GM18858 (cell line): ENCODE results near the gene RAB1B.
"Not testable (repeated sequence)": the region's sequence is repeated elsewhere in the genome, so short reads cannot be mapped to it uniquely, and the experiment has no call there.

ENCODE experiments used
- ATAC-seq: cut with Tn5 transposase; IDR thresholded peaks from one replicate; pipeline ENCODE4 v1.9.1; 2021; ENCODE audit not compliant: unreplicated experiment

RAB1B gene

GRCh38 chr11:66317723-66318599, 49.5 kb downstream of the RAB1B start:
- ATAC-seq: no peak

GRCh38 chr11:66318600-66318970, 50.1 kb downstream of the RAB1B start:
- ATAC-seq: no peak

GRCh38 chr11:66320289-66320688, 51.9 kb downstream of the RAB1B start:
- ATAC-seq: not testable (repeated sequence)

GRCh38 chr11:66320748-66321147, 52.3 kb downstream of the RAB1B start:
- ATAC-seq: not testable (repeated sequence)

GRCh38 chr11:66321606-66322005, 53.2 kb downstream of the RAB1B start:
- no peak for ATAC-seq

- ATAC-seq: no peak
Observed at GRCh38 chr11:66322732-66323427, 54.4 kb downstream of the RAB1B start.

GRCh38 chr11:66323684-66324083, 55.2 kb downstream of the RAB1B start:
- no peak for ATAC-seq

- ATAC-seq: no peak
Observed at GRCh38 chr11:66324664-66325063, 56.2 kb downstream of the RAB1B start.

GRCh38 chr11:66325263-66325671, 56.8 kb downstream of the RAB1B start:
- no peak for ATAC-seq

- ATAC-seq: no peak
Observed at GRCh38 chr11:66326261-66327111, 58.0 kb downstream of the RAB1B start.
